Heart left ventricle (tissue), 16 donors: ENCODE measurements around the gene C17orf67. TPM values are rescaled to one million over a fixed set of nuclear protein-coding genes. Genes with fewer than 3 reads are reported as not detected.

Experiments
- ATAC-seq, 4 donors: fragments of 200-7000 bp; cut with Tn5 transposase; one replicate each; pipeline ENCODE4 v1.9.1; 2020 to 2022; ENCODE audit warnings: moderate library complexity in 4 of 4, mild to moderate bottlenecking in 3 of 4, moderate number of reproducible peaks in 1 of 4
- DNase-seq, 5 donors: peaks; one replicate each; pipeline ENCODE4 v3.0.0-alpha.2; 2020
- H3K27ac ChIP-seq, 12 donors: fragments of 200-600 bp; sonication (generic) in 4 of 12; one replicate each; pipeline versions ENCODE4 v1.5.0 to v1.8.0; 2016 to 2022; ENCODE audit warnings: mild to moderate bottlenecking in 2 of 12
- H3K27me3 ChIP-seq, 9 donors: fragments of 200-600 bp; sonication (generic) in 2 of 9; one replicate each; pipeline versions ENCODE4 v1.5.1 to v1.8.0; 2016 to 2022; ENCODE audit warnings: mild to moderate bottlenecking in 3 of 9
- H3K36me3 ChIP-seq, 9 donors: fragments of 200-600 bp; sonication (generic) in 2 of 9; one replicate each; pipeline versions ENCODE4 v1.5.0 to v1.8.0; 2018 to 2022; ENCODE audit warnings: mild to moderate bottlenecking in 2 of 9
- H3K4me1 ChIP-seq, 12 donors: fragments of 200-600 bp; sonication (generic) in 4 of 12; one replicate each; pipeline versions ENCODE4 v1.5.0 to v1.8.0; 2016 to 2022; ENCODE audit warnings: mild to moderate bottlenecking in 3 of 12
- H3K4me3 ChIP-seq, 12 donors: fragments of 200-600 bp; sonication (generic) in 4 of 12; one replicate each; pipeline versions ENCODE4 v1.5.0 to v1.8.0; 2017 to 2022; ENCODE audit warnings: mild to moderate bottlenecking in 9 of 12, moderate library complexity in 4 of 12
- H3K9me3 ChIP-seq, 12 donors: fragments of 200-600 bp; sonication (generic) in 4 of 12; one replicate each; pipeline versions ENCODE4 v1.5.0 to v1.8.0; 2016 to 2022; ENCODE audit warnings: mild to moderate bottlenecking in 1 of 12
- CTCF ChIP-seq, 12 donors: fragments of 200-600 bp; sonication (generic) in 4 of 12; IDR thresholded peaks; one replicate each; pipeline versions ENCODE4 v1.5.0 to v1.8.0; 2018 to 2022; ENCODE audit warnings: antibody characterized with exemption in 12 of 12, mild to moderate bottlenecking in 5 of 12
- POLR2A ChIP-seq, 2 donors: fragments of 450-650 bp; IDR thresholded peaks; one replicate each; pipeline ENCODE4 v1.6.1; 2017; ENCODE audit warnings: antibody characterized with exemption in 2 of 2, mild to moderate bottlenecking in 2 of 2, moderate library complexity in 2 of 2
- WGBS, 4 donors: extraction: QIAGEN DNeasy Blood & Tissue Kit in 2 of 4; methylation state at CpG; one replicate each; pipeline versions ENCODE4 v1.1.5 to v1.1.7; 2013 to 2018; 5-methylcytosine and 5-hydroxymethylcytosine counted together
- intact Hi-C, 10 donors: fragments of 100-400 bp; cut with DNase I; formaldehyde crosslinking; loops; one replicate each; pipeline versions ENCODE4 v1.11.1 to v1.14.2; 2022
- polyA plus RNA-seq, 2 donors: library from polyadenylated mRNA; stranded (reverse); fragments of 200-250 nt; gene quantifications; one replicate each; pipeline ENCODE4 v1.2.3, GENCODE V29; 2013
- total RNA-seq, 9 donors: library from RNA; depleted of rRNA in 2 of 9; stranded (reverse); fragments of >200 nt in 2 of 9; fragmentation: NEBNext Ultra II Directional in 3 of 9; extraction: Animal tissue kit (Norgen Biotek cat#: 25700) in 3 of 9; gene quantifications; one replicate each; pipeline versions ENCODE4 v1.1.0 to v1.2.4, GENCODE V29; 2016 to 2023
- donor health status: ischemic (EF 13 %, LVEDD 7.1; RV severe dilation, severe dysfunction).
- donor health status: healthy with polysubstance abuse.
- donor health status: DM: no; HTN: yes; CAD: no.
- donor health status: DM: no; HTN: no; CAD: no.
- donor health status: ischemic (EF 25% LVEDD 6.9; RV normal size, moderate dysfunction).
- donor health status: ischemic (EF 25% LVEDD 5.7; RV mildly dilated, moderate dysfunction).
- donor health status: healthy.
- donor health status: DM: yes; HTN: yes; CAD: no.
- donor health status: ischemic (EF 35%, LVEDD 5.7; RV mildly dilated, moderate dysfunction).
- donor health status: nonischemic (EF 11% LVEDD 7.7; RV severe dilation, severe dysfunction).
- donor health status: DM: yes; HTN: yes; CAD: no.
- donor health status: PGD.
- donor health status: ischemic (EF 29% LVEDD 5.4; RV normal size, mild dysfunction).
- donor health status: nonischemic (EF 23%, LVEDD 6.1; RV moderate dilation, normal function).

The C17orf67 gene
- total and polyA plus RNA-seq, 11 donors: 0.14 to 1.1 (median 0.45) TPM

- no peaks in the 10 kb centered on the region for H3K9me3 ChIP-seq
- no peak overlapping the region for H3K4me3 ChIP-seq
- no peaks in the 10 kb centered on the region for H3K27me3 ChIP-seq
- TF ChIP-seq CTCF (IDR thresholded peaks at IDR 0.05) (no peak), POLR2A (IDR thresholded peaks at IDR 0.05) (no peak)
- WGBS, 4 donors: 90 to 95% (median 92%) methylated on average over 7 of the region's 7 CpGs
- H3K4me1 ChIP-seq: peaks cover 0 to 11% (median 0%) of the 10 kb centered on the region in 12 donors
- H3K27ac ChIP-seq: no peak overlapping the region
- ATAC-seq: no peak
- intact Hi-C loops: loop anchor here in 1 of 10 donors (10.0 kb wide), 1 partner anchor 56 kb away; no protein-coding TSS in a partner anchor
- no peak for DNase-seq
- no peaks in the 10 kb centered on the region for H3K36me3 ChIP-seq
Observed at GRCh38 chr17:56879280-56879679, 45.6 kb upstream of the C17orf67 start.

GRCh38 chr17:56876766-56877179, 43.1 kb upstream of the C17orf67 start:
- H3K9me3 ChIP-seq: no peaks in the 10 kb centered on the region
- peaks cover 0 to 11% (median 0%) of the 10 kb centered on the region in 12 donors for H3K4me1 ChIP-seq
- no peak for DNase-seq
- WGBS, 4 donors: 49 to 57% (median 56%) methylated on average over 7 of the region's 7 CpGs
- no peaks in the 10 kb centered on the region for H3K27me3 ChIP-seq
- H3K4me3 ChIP-seq: no peak overlapping the region
- H3K36me3 ChIP-seq: no peaks in the 10 kb centered on the region
- H3K27ac ChIP-seq: no peak overlapping the region
- ATAC-seq: peak in 3 of 4 donors; percentile 38 to 89 (median 45)
- intact Hi-C loops: loop anchor here in 1 of 10 donors (10.0 kb wide), 1 partner anchor 58 kb away; no protein-coding TSS in a partner anchor
- no peak for TF ChIP-seq POLR2A (IDR thresholded peaks at IDR 0.05)
- TF ChIP-seq CTCF (IDR thresholded peaks at IDR 0.05): no peak

GRCh38 chr17:56870081-56870651, 36.4 kb upstream of the C17orf67 start:
- Histone ChIP-seq H3K4me3 (no peak overlapping the region), H3K9me3 (no peaks in the 10 kb centered on the region), H3K27me3 (no peaks in the 10 kb centered on the region), H3K27ac (no peak overlapping the region), H3K36me3 (peaks cover 0 to 10% (median 2%) of the 10 kb centered on the region in 9 donors), H3K4me1 (no peaks in the 10 kb centered on the region)
- WGBS, 4 donors: 88 to 93% (median 89%) methylated on average over 4 of the region's 4 CpGs
- no peak for TF ChIP-seq POLR2A (IDR thresholded peaks at IDR 0.05)
- no peak for TF ChIP-seq CTCF (IDR thresholded peaks at IDR 0.05)
- no peak for ATAC-seq
- no peak for DNase-seq
- intact Hi-C loops: loop anchor here in 1 of 10 donors (10.0 kb wide), 1 partner anchor 65 kb away; no protein-coding TSS in a partner anchor

- no peak for TF ChIP-seq CTCF (IDR thresholded peaks at IDR 0.05)
- TF ChIP-seq POLR2A (IDR thresholded peaks at IDR 0.05): no peak
- H3K4me1 ChIP-seq: no peaks in the 10 kb centered on the region
- no peak overlapping the region for H3K4me3 ChIP-seq
- DNase-seq (no peak), ATAC-seq (no peak)
- H3K9me3 ChIP-seq: no peaks in the 10 kb centered on the region
- no peaks in the 10 kb centered on the region for H3K27me3 ChIP-seq
- H3K27ac ChIP-seq: no peak overlapping the region
- intact Hi-C loops: no loop called here
- 90 to 96% (median 92%) methylated on average over 3 of the region's 3 CpGs for WGBS, 4 donors
- H3K36me3 ChIP-seq: peaks cover 0 to 23% (median 7%) of the 10 kb centered on the region in 9 donors
Observed at GRCh38 chr17:56868716-56869115, 35.0 kb upstream of the C17orf67 start.
